GM18526 (cell line): ENCODE data around the gene MCC.

Source experiments
- POLR2A ChIP-seq: IDR thresholded peaks from 3 replicates; pipeline ENCODE4 v1.6.1; 2011; ENCODE audit not compliant: insufficient read length; ENCODE audit errors: extremely low read depth

The MCC gene

DNA sequence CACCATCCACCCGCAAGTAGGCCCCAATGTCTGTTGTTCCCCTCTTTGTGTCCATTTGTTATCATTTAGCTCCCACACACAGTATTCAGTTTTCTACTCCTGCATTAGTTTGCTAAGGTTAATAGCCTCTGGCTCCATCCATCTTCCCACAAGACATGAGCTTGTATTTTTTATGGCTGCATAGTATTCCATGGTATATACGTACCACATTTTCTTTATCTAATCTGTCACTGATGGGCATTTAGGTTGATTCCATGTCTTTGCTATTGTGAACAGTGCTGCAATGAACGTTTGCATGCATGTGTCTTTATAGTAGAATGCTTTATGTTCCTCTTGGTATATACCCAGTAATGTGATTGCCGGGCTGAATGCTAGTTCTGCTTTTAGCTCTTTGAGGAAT, 361.2 kb downstream of the MCC start:
- no peak for TF ChIP-seq POLR2A

DNA sequence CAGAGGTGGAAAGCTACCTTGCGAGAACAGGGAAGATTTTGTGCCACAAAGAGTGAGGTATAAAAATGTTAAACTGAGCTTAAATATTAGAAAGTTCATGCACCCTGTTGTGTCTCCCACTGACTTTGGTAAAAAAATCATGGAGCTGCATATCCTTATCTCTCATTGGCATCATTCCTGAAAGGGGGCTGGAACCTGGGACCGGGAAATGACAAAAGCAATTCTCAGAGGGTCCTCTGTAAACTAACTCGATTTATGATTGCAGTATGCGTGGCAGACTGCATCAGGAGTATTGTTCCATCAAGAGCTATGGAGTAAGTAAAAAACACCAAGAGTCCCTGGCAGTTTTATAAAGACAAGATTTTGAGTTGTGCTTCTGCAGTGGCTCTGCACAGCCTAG, 362.9 kb downstream of the MCC start:
- TF ChIP-seq POLR2A, result no peak

DNA sequence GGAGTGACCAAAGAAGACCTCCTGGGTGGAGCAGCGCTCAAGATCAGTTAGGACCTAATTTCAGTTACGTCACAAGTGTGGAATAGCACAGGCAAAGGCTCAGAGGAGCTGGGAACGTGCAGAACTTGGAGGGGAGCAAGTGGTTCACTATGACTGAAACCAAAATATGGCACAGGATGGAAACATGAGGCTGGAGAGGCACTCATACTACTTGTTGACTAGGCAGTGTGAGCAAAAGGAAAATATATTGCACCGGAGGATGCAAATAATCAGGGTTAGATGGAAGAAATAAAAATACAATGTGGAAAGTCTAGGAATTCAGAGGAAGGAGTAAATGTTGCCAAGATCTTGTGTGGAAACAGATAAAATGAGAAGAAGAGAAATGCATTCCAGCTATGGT, 363.3 kb downstream of the MCC start:
- TF ChIP-seq POLR2A, result no peak

DNA sequence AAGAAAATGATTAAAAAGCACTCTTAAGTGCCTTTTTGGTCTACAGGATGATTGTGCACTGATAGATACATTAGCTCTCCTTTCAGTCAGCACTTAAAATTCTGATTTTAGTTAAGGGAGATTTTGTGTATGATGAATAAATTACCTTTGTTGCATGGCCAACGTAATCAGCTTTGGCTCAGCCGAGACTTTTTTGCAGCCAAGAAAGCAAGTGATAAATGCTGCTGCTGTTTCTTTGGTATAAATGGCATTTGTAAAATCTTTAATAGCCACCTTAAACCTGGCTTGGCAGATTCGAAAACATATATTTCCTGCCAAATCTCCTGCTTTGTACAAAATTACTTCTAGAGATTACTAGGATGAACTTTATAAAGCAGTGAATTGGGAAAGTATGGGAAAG, 364.0 kb downstream of the MCC start:
- no peak for TF ChIP-seq POLR2A

DNA sequence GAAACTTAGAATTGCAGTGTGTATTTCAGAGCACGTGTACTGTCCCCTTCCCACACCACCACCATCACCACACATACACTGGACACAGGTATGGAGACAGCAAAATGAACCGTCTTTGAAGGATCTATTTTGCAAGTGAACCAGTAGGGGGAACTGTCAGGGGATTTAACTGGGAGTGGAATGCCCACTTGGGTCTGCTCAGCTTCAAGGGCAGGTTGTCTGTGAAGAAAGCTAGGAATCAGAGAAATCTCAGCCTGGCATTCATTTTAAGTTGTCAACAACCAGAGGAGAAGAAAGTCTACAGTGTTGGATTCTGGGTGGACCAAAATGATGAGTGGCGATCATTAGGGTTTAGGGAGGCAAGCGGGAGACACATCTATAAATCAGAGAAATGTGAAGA, 364.6 kb downstream of the MCC start:
- no peak for TF ChIP-seq POLR2A

DNA sequence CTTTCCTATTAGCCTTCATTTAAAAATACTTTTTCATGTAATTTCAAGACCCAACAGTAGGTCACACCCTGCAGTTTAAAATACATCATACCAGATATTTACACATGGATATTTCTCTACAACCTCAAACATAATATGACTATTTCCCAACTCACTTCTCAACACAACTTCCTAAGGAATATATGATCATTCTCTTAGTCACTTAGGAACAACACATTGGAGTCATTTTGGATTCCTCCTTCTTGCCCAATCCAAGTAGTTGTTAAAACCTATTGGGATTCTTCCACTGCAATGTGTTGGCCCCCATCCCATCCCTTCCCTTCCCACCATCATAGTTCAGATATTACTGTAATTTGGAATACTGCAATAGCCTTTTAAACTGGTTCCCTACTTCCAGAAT, 366.2 kb downstream of the MCC start:
- no peak for TF ChIP-seq POLR2A

DNA sequence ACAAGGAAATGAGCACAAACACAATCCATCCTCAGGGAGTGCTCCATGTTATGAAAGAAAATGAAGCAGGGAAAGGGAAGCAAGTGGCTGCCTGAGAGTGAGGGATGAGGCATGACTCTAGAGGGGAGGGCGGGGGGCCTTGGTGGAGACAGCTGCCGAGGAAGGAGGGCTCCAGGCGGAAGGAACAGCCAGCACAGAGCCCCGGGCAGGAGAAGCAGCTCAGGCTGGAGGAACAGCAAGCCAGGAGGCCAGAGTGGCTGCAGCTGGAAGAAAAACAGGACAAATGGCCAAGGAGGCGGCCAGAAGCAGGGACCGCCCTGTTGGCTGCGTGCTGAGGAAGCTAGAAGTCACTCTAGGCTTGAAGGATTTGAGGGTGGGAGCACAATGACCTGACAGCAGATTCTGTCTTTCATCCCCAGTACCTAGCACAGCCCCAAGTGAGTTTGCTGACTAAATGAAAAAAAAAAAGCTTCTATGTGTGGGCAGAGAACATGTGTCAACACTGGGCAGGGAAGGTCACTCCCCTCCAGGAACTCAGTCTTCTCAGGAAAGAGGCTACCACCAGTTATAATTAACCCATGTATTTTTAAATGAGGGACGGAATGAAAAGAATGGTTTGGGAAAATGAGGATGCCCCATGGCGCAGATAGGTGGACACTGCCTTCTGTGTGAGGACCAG, 368.9 kb downstream of the MCC start:
- TF ChIP-seq POLR2A, result no peak

DNA sequence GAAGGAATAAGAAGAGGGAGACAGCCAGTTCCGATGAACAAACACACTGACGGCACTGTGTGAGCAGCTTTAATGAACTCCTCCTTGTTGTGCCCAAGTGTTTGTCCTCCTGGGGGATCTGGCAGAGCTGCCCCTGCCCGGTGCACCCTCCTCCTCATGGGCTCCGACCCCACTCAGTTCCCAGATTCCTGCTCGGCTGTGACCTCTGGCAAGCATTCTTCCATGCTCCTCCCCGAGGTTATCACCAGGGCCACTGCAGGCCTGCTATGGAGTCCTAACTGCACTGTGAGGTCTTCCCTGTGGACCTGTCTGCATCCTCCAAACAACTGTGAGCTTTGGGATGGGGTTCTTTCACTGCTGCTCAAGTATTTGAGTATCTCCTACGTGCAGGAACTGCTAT, 369.5 kb downstream of the MCC start:
- TF ChIP-seq POLR2A, result no peak

DNA sequence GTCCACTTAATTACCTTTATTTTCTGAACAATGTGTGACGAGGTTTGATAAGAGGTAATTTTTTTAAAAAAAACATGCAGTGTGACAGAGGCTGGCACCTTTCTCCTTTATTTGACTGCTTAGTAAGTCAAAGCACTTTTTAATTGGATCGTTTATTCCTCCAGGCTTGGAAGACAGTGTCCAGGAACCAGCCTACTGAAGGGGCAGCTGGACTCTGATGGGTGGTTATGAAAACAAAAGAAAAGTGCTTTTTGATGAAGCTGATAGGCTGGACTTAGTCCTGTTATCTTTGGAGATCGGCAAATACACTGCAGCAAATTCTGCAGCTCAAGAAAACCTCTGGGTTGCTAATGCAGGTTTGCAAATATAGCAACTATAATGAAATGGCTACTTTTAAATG, 370.0 kb downstream of the MCC start:
- TF ChIP-seq POLR2A, result no peak

DNA sequence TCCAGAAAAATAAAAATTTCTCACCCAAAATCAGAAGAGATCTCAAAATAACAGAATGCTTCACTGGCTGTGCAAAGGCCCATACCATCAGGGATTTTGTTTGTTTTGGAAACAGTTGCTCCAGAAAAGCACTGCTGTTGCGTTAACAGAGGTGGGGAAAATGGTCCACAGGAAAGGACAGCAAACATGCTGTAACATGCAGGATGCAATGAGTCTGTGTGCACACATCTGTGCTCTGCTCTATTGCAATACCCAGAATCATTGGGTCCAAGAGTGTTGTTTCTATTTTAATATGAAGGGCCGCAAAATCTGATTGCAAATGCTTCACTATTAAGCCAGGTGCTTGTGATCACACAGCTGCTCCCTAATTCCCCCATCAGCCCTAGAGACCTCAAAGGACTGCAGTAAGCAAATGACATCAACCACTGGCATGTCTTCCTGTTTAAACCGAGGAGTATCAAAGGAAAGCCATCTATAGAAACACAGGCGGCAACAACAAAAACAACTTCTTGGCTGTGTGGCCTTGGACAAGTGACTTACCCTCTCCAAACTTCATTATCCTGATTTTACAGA, 370.6 kb downstream of the MCC start:
- TF ChIP-seq POLR2A, result no peak

DNA sequence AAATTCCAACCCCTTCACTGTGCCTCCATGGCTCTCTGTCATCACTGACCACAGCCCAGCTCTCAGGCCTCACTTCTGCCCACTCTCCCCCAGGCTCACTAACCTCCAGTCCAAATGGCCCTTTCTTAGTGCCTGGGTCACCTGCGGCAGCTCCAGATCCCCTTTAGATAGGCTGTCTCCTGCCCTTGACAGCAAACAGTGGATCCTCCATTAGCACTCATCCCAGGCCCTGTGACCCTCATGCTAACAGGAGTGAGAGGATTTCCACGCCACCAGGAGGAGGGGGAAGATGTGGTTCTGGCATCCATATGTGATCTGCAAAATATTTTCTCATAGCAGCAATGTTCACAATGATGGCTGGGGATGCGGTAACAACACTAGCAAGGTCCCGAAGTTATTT, 372.3 kb downstream of the MCC start:
- TF ChIP-seq POLR2A, result no peak

DNA sequence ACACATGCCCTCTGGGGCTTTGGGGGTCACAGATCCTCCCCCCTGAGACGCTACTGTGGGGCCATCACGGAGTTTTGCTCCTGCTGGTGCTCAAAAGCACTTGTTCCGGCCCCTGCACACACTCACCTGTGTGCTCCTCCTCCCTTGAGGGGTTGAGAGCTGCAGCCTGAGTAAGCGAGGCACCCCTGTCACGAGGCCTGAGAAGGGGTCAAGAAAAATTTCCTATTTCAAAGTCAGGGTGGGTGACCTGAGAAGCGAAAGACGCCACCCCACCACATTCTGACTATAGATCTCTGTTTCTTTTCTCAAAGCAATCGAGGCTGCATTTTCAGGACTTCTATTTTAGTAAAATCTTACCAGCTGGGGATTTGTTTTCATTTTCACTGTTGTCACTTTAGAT, 373.2 kb downstream of the MCC start:
- TF ChIP-seq POLR2A, result no peak

DNA sequence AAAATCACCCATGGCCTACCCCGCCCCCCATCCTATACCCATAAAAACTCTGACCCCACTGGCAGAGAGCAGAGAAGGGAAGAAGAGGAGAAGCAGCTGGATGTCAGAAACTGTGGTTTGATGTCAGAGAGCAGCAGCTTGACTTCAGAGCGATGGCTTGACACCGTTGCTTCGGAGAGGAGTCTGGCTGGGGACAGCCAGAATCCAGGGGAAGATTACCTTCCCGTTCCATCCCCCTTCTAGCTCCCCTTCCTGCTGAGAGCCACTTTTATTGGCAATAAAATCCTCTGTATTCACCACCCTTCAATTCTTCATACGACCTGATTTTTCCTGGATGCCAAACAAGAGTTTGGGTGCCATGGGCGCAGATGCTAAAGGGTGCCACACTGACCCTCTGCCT, 373.7 kb downstream of the MCC start:
- no peak for TF ChIP-seq POLR2A

DNA sequence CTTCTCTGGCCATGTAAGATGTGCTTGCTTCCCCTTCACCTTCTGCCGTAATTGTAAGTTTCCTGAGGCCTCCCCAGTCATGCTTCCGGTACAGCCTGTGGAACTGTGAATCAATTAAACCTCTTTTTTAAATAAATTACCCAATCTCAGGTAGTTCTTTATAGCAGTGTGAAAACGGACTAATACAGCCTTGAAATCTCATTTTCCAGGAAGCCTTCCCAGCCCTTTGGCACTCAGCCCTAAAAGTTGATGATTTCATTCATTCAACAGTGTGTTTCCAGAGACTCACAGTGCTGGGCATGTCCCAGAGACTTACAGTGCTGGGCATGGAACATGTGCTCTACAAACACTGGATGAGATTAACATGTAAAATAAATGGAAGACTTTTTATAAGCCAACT, 375.8 kb downstream of the MCC start:
- no peak for TF ChIP-seq POLR2A

DNA sequence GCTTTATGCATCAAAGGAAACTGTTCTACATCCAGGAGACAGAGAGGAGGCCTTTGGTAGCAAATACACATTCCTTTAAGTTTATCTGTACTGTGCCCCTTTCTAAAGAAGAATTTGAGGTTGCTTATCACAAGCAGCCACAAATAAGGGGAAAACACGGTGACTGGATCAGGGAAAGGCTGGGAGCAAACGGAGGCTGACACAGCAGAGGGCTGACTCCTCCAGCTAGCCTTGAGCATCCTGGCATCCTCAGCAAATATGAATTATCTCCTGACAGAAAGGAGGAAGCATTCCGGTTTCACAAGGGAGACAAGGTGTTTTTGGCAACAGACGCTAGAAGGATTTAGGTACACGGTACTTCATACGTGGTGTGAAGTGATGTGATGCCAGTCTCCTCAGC, 378.1 kb downstream of the MCC start:
- TF ChIP-seq POLR2A, result no peak

DNA sequence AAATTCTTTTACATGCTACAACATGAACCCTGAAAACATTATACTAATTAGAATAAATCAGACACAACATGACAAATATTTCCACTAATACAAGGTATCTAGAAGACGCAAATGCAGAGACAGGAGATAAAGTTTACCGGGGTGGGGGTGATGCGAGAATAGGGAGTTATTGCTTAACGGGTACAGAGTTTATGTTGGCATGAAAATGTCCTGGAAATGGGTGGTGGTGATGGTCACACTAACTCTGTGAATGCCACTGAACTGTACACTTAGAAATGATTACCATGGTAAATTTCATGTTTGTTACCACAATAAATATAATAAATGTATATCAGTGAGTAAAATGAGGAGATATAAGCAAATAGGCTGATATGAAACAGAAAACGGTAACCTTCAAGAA, 378.9 kb downstream of the MCC start:
- TF ChIP-seq POLR2A, result no peak

DNA sequence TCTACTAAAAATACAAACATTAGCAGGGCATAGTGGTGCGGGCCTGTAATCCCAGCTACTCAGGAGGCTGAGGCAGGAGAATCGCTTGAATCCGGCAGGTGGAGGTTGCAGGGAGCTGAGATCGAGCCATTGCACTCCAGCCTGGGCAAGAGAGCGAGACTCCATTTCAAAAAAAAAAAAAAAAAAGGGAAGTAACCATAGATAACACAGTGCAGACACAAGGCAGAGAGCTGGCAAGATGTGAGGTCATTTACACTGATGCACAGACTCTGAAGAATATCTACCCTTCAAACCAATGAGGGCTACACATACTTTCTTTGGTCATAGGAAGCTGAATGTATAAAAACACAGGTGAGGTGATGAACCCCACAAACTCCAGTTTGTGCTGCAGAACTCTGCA, 379.8 kb downstream of the MCC start:
- no peak for TF ChIP-seq POLR2A
